Activated T-helper 17 cell treated with anti-CD3 and anti-CD28 coated beads, Interleukin-2, amount 50 U/mL, for 72 hours (primary cell): ENCODE results near the gene TIAL1. TPM values are rescaled to one million over a fixed set of nuclear protein-coding genes. Genes with fewer than 3 reads are reported as not detected.

Source experiments
- ATAC-seq: fragments of 150-1000 bp; cut with Tn5 transposase; replicated peaks from 2 replicates; pipeline ENCODE4 v1.10.0; 2021; ENCODE audit warnings: mild to moderate bottlenecking, moderate library complexity
- H3K27ac Mint-ChIP-seq: one replicate; pipeline ENCODE4 v1.8.0; 2022; ENCODE audit warnings: mixed read lengths
- H3K27me3 Mint-ChIP-seq: one replicate; pipeline ENCODE4 v1.8.0; 2022; ENCODE audit warnings: mixed read lengths
- H3K36me3 Mint-ChIP-seq: one replicate; pipeline ENCODE4 v1.8.0; 2022; ENCODE audit warnings: low read depth, mild to moderate bottlenecking, mixed read lengths
- H3K4me1 Mint-ChIP-seq: one replicate; pipeline ENCODE4 v1.8.0; 2022; ENCODE audit warnings: mixed read lengths
- H3K4me3 Mint-ChIP-seq: one replicate; pipeline ENCODE4 v1.8.0; 2022; ENCODE audit warnings: mild to moderate bottlenecking, mixed read lengths
- H3K9me3 Mint-ChIP-seq: one replicate; pipeline ENCODE4 v1.8.0; 2022; ENCODE audit warnings: mixed read lengths
- total RNA-seq, 2 donors: library from RNA; stranded (reverse); gene quantifications; one replicate each; pipeline ENCODE4 v1.2.3, GENCODE V29; 2022

TIAL1 gene, protein sequence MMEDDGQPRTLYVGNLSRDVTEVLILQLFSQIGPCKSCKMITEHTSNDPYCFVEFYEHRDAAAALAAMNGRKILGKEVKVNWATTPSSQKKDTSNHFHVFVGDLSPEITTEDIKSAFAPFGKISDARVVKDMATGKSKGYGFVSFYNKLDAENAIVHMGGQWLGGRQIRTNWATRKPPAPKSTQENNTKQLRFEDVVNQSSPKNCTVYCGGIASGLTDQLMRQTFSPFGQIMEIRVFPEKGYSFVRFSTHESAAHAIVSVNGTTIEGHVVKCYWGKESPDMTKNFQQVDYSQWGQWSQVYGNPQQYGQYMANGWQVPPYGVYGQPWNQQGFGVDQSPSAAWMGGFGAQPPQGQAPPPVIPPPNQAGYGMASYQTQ
- 100 to 1,000 TPM; 195 to 202 TPM for total RNA-seq

DNA sequence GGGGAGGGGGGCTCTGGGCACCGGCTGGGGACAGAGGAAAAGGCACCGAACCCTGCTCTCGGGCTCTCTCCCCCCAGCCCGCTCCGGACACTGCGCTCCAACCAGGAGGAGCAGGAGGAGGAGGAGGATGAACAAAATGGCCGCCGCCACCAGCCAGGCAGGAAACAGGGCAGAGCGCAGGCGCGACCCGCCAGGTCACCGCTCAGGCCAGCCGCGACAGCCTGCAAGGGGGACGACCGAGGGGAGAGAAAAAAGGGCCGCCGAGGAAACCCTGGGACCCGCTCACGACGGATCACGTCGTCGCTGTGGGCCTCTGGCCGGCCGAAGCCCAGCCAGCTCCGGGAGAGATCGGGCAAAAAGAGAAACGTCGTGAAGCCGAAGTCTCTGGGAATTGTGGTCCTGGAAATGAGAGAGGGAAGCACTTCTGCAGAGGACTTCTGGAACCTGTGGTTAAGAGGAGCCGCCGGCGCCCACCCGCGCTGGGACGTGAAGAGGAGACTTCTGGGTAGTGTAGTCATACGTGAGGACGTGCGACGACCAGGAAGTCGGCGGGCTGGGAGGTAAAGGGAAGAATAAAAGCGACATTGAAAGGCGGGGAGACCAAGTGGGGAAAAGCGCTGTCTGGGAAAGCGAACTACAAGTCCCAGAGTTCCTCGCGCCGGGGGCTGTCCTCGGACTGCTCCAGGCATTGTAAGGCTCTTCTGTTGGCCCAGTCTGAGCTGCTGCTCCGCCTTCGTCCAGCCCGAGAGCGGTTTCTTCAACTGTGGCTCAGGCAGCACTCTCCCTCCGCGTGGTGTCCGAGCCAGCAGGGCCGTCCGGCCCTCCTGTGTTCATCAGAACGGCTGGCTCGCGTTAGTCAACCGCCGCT is at the start of gene TIAL1:
Gene TIAL1, minus strand, starts transcription at position 428 of the 868 bp plus-strand sequence. CDS start 499 bp downstream, outside the sequence.
- H3K4me3 Mint-ChIP-seq = peak within 1 kb of the TSS; percentile 85
- peaks cover 35% of the 10 kb centered on the region for H3K4me1 Mint-ChIP-seq
- H3K27me3 Mint-ChIP-seq = no peaks in the 10 kb centered on the region
- H3K9me3 Mint-ChIP-seq = no peaks in the 10 kb centered on the region
- peaks cover 66% of the 10 kb centered on the region for H3K36me3 Mint-ChIP-seq
- peak; percentile 89 for ATAC-seq
- H3K27ac Mint-ChIP-seq = peak within 1 kb of the TSS; percentile 81

DNA sequence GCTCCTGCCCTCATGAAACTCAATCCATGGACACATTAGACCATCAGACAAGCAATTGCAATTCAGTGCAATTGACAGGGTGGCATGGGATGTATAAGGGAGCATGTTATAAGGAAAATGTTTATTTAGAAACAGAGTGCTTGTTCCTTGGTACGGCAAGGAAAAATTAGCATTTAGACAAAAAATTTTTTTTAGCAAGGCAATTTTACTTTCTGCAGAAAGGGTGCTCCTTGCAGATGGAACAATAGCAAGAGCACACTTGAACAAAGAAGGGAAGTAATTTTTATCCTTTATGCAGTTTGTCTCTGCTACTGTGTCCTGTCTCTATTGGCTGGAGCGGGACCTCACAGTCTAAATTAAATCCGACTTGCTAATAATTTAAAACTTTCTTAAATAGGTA is 48.2 kb upstream of the TIAL1 start:
- Mint-ChIP-seq H3K27ac (no peak overlapping the region), H3K4me3 (no peak overlapping the region), H3K4me1 (peaks cover 10% of the 10 kb centered on the region), H3K9me3 (no peaks in the 10 kb centered on the region), H3K27me3 (no peaks in the 10 kb centered on the region), H3K36me3 (no peaks in the 10 kb centered on the region)
- no peak for ATAC-seq

DNA sequence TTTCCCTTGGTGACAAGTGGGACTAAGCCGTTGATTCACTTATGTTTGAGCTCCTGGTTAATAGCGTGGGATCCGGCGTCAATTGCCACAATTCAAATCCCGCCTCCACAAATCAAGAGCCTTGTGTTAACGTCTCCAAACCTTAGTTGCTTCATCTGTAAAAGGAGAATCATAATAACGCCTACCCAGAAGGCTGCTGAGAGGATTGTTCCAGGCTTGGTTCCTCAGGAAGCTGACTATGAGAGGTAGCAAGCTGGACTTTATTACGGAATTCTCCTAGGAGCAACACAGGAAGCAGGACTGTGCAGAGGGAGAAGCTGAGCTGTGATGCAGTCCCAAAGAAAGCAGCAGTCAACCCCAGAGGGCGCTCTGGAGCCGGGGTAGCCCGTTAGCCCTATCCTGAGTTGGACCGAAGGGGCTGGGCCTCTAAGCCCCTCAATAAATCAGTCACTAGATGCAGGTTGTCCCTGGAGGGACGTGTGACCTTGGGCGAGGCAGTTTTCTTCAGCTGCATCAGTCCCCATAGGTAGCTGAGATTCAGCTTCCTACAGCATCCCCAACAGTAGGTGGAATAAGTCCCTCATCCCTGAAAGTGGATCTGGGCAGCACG is 47.5 kb upstream of the TIAL1 start:
- H3K4me1 Mint-ChIP-seq = peaks cover 10% of the 10 kb centered on the region

DNA sequence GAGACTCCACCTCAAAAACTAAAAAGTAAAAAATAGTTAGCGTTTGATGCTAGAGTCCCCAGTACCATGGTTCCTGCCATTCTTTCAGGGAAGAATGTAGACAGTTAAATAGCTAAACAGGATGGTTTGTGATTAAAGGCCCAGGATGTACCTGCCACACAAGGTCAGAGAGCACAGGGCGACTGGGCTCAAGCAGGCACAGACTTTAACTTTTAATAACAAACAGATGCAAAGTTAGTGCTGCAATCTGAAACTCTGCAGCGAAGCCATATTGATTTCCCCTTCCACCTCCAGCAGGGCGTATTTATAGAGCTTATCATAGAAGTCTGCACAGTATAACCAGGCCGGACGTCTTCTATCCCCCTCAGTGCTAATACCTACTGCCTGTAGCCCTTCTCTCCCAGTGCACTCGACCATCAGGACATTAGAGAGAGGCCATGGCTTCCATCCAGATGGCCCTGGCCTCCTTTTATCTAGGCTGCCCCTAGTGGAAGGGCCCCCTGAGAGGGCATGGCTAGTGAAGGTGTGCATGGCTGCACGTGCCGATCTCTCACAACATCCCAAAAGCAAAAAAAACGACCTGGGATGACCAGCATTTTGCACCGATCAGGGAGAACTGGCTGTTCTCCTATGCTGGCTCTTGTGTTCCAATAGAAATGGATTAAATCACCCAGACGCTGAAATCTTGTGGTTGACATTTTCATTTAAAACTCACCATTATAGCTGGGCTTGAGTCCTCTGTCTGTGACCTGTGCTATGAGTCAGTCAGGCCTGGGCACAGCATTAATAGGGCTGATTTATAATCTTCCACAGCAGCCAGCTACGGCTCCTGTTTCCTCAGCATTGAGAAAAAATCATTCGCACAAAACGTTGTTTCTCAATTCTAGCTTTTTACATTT is 46.8 kb upstream of the TIAL1 start:
- no peak overlapping the region for H3K27ac Mint-ChIP-seq
- H3K36me3 Mint-ChIP-seq = no peaks in the 10 kb centered on the region
- no peak for ATAC-seq
- H3K9me3 Mint-ChIP-seq = no peaks in the 10 kb centered on the region
- H3K27me3 Mint-ChIP-seq = no peaks in the 10 kb centered on the region
- peaks cover 10% of the 10 kb centered on the region for H3K4me1 Mint-ChIP-seq
- no peak overlapping the region for H3K4me3 Mint-ChIP-seq

More for the DNA sequence above, 47.5 kb upstream of the TIAL1 start:
- no peaks in the 10 kb centered on the region for H3K36me3 Mint-ChIP-seq
- ATAC-seq = no peak
- H3K27ac Mint-ChIP-seq = no peak overlapping the region
- no peaks in the 10 kb centered on the region for H3K27me3 Mint-ChIP-seq
- H3K4me3 Mint-ChIP-seq = no peak overlapping the region
- H3K9me3 Mint-ChIP-seq = no peaks in the 10 kb centered on the region

DNA sequence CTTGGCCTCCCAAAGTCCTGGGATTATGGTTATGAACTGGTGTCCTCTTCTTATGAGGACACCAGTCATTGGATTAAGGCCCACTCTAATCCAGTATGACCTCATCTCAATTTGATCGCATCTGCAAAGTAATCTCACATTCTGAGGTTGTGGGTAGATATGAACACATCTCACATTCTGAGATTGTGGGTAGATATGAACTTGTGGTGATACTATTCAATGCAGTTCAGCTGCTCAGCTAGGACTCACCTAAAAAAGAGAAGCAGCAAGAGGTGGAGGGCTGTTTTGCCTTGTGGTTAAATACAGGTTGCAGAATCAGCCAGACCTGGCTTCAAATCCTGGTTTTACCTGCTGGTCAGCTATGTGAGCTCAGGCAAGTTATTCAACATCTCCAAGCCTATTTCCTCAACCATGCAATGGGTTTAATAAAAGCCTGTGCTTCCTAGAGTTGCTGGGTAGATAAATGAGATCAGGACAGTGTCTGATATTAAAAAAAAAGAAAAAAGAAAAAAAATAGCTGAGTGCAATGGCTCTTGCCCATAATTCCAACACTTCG is 45.9 kb upstream of the TIAL1 start:
- peaks cover 10% of the 10 kb centered on the region for H3K4me1 Mint-ChIP-seq
- ATAC-seq = peak; percentile 89
- H3K9me3 Mint-ChIP-seq = no peaks in the 10 kb centered on the region
- H3K36me3 Mint-ChIP-seq = no peaks in the 10 kb centered on the region
- H3K4me3 Mint-ChIP-seq = no peak overlapping the region
- H3K27ac Mint-ChIP-seq = peak overlapping the region; percentile 31
- no peaks in the 10 kb centered on the region for H3K27me3 Mint-ChIP-seq

DNA sequence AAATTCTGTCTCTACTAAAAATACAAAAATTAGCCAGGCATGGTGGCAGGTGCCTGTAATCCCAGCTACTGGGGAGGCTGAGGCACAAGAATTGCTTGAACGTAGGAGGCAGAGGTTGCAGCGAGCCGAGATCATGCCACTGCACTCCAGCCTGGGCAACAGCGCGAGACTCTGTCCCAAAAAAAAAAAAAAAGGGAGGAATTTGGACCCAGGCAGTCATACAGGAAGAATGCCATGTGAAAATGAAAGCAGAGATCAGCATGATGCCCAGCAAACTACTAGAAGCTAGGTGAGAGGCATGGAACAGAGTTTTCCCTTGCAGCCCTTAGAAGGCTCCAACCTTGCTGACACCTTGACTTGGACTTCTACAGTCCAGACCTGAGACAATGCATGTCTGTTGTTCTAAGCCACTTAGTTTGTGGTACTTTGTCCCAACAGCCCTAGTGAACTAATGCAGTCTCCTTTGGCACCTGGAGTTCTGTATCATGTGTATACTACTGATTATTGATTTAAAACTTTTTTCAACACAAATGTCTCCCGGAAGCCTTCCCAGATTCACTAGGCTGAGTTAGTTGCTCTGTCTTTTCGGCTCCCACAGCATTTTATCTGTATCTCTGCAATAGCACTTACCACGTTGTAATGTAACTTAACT is 44.2 kb upstream of the TIAL1 start:
- H3K9me3 Mint-ChIP-seq = no peaks in the 10 kb centered on the region
- no peaks in the 10 kb centered on the region for H3K27me3 Mint-ChIP-seq
- H3K36me3 Mint-ChIP-seq = no peaks in the 10 kb centered on the region
- peaks cover 10% of the 10 kb centered on the region for H3K4me1 Mint-ChIP-seq
- ATAC-seq = no peak
- H3K27ac Mint-ChIP-seq = no peak overlapping the region
- no peak overlapping the region for H3K4me3 Mint-ChIP-seq

DNA sequence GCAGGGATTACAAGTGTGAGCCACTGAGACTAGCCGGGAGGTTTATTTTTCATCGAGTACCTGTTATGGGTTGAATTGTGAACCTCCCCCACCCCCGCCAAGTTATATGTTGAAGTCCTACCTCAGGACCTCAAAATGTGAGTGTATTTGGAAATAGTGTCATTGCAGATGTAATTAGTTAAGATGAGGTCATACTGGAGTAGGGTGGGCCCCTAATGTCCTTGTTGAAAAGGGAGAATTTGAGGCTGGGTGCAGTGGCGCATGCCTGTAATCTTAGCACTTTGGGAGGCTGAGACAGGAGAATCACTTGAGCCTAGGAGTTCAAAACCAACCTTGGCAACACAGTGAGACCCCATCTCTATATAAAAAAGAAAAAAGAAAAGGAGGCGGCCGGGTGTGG is 43.6 kb upstream of the TIAL1 start:
- Mint-ChIP-seq H3K36me3 (no peaks in the 10 kb centered on the region), H3K27ac (no peak overlapping the region), H3K4me1 (peaks cover 10% of the 10 kb centered on the region), H3K27me3 (no peaks in the 10 kb centered on the region), H3K9me3 (no peaks in the 10 kb centered on the region), H3K4me3 (no peak overlapping the region)
- no peak for ATAC-seq

DNA sequence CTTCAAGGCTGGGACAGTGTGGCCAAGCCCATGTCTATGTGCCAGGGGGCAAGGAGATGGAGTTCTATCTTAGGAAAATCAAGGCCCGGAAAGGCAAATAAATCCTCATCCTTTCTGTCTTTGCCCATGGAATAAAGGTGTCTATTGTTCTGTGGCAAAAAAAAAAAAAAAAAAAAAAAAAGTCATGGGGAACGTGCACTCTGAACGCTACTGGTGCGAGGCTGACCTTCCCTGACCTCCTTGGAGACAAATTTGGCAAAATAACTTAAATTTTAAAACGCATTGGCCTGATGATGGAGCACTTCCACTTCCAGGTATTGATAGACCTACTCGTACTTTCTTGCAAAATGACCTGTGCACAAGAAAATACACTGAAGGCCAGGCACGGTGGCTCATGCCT is 42.2 kb upstream of the TIAL1 start:
- no peak overlapping the region for H3K4me3 Mint-ChIP-seq
- no peak overlapping the region for H3K27ac Mint-ChIP-seq
- no peaks in the 10 kb centered on the region for H3K27me3 Mint-ChIP-seq
- H3K9me3 Mint-ChIP-seq = no peaks in the 10 kb centered on the region
- no peak for ATAC-seq
- no peaks in the 10 kb centered on the region for H3K36me3 Mint-ChIP-seq
- H3K4me1 Mint-ChIP-seq = peaks cover 10% of the 10 kb centered on the region

DNA sequence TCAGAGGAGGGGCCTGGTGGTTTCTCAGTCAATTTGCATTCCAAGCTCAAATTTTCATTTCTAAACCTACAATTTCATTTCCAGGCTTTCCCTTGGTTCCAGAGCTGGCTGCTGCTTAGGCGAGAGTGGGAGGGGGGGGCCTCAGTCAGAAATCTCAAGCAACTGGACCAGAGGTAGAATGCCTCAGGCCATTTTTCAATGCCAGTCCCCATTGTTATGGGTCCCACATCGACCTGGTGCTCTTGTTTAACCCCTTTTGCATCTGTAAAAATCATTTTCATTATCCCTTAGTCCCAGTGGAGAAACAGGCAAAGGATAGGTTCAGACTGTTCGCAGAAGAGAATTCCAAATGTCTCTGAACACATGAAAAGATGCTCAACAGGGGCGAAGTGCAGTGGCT is 40.9 kb upstream of the TIAL1 start:
- no peak for ATAC-seq
- Mint-ChIP-seq H3K27ac (no peak overlapping the region), H3K36me3 (no peaks in the 10 kb centered on the region)

DNA sequence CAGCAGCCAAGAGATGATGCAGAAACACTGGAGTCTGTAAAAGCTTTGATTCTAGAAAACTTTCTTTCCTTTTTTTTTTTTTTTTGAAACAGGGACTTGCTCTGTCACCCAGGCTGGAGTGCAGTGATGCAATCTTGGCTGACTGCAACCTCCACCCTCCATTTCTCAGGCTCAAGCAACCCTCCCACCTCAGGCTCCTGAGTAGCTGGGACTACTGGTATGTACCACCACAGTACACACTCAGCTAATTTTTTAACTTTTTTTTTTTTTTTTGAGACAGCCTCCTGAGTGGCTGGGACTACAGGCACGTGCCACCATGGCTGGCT is 37.4 kb upstream of the TIAL1 start:
- H3K27ac Mint-ChIP-seq = no peak overlapping the region
- H3K36me3 Mint-ChIP-seq = no peaks in the 10 kb centered on the region
- H3K27me3 Mint-ChIP-seq = no peaks in the 10 kb centered on the region
- no peaks in the 10 kb centered on the region for H3K4me1 Mint-ChIP-seq
- H3K4me3 Mint-ChIP-seq = no peak overlapping the region
- no peaks in the 10 kb centered on the region for H3K9me3 Mint-ChIP-seq
- ATAC-seq = no peak

More for the DNA sequence above, 40.9 kb upstream of the TIAL1 start:
- no peaks in the 10 kb centered on the region for H3K9me3 Mint-ChIP-seq
- H3K27me3 Mint-ChIP-seq = no peaks in the 10 kb centered on the region
- no peak overlapping the region for H3K4me3 Mint-ChIP-seq
- H3K4me1 Mint-ChIP-seq = peaks cover 3% of the 10 kb centered on the region

DNA sequence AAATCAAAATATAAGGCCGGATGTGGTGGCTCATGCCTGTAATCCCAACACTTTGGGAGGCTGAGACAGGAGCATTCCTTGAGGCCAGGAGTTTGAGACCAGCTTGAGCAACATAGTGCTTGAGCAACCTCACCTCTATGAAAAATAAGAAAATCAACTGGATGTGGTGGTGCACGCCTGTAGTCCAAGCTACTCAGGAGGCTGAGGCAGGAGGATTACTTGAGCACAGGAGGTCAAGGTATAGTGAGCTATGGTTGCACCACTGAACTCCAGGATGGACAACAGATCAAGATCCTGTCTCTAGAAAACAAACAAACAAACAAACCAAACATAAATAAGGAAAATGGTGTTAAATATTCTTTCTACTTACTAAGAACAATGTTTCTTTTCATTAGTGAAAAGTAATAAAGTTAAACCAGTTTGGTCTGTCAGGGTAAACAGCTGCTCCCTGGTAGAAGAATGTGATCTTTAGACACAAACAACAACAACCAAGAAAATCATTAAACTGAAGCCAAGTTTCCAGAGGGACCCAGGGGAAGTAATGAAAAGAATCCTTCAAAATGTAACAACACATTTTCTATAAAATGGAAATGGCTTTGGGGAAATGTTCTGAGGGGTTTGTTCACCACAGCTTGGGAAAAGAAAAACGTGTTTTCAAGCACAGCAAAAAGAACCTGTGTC is 36.9 kb upstream of the TIAL1 start:
- Mint-ChIP-seq H3K9me3 (no peaks in the 10 kb centered on the region), H3K4me3 (no peak overlapping the region), H3K4me1 (no peaks in the 10 kb centered on the region), H3K27me3 (no peaks in the 10 kb centered on the region), H3K36me3 (no peaks in the 10 kb centered on the region), H3K27ac (no peak overlapping the region)
- no peak for ATAC-seq

DNA sequence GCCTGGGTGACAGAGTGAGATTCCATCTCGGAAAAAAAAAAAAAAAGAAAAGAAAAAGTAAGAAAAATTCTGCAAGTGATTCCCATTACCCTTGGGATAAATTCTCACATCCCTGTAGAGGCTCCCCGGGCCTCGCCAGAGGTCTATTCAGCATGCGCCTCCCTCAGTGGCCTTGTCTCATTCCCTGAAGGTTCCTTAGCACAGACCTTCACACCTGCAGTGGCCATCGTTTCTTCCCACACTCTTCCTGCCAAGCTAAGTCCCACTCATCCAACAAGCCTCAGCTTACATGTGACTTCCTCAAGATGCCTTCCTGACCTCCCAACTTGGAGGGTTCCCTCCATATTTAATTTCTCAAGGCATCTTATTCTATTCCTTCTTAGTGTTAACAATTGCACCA is 33.5 kb upstream of the TIAL1 start:
- no peaks in the 10 kb centered on the region for H3K9me3 Mint-ChIP-seq
- H3K27ac Mint-ChIP-seq = no peak overlapping the region

More for the DNA sequence above, 33.5 kb upstream of the TIAL1 start:
- H3K4me1 Mint-ChIP-seq = no peaks in the 10 kb centered on the region
- H3K4me3 Mint-ChIP-seq = no peak overlapping the region
- H3K36me3 Mint-ChIP-seq = no peaks in the 10 kb centered on the region
- H3K27me3 Mint-ChIP-seq = no peaks in the 10 kb centered on the region
- no peak for ATAC-seq
